Measurements from ENCODE around the gene RTL5.

The RTL5 gene

DNA sequence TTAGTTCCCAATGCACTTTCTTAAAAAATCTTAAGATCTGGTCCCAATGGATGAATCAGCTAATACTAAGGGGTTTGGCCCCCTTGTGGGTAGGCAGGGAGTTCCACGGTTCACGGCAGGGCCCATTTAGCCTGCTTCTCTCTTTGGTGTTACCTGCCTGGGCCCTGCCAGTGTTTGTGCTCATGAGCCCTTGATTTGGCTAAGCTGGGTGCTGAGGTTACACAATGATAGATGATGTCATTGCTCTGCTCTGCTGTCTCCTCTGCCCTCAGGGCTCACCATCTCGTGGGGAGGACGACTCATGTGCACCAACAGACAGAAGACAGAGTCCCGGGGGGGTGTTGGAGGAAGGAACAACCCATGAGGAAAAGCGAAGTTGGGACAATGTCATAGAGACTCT, 24.4 kb downstream of the RTL5 start:
- FAIRE-seq = no peak

DNA sequence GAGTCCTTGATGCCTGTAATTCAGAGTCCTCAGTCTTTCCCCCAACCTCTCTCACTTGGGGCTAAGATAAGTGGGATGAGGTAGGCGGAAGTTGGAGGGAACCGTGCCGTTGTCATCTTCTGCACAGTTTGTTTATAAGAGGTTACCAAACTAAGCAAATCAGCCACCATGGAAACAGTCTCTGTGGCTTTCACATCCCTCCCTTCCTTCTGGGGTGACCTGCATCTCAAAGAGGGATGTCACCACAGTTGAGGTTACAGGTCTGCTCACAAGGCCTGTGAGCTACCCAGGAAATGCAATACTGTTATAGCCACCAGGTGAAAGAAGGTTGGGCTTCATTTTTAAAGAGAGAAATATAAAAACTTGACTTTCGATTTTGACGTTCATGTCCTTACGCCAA, 26.3 kb downstream of the RTL5 start:
- no peak for FAIRE-seq

- FAIRE-seq = no peak
These were observed 29.0 kb downstream of the RTL5 start for GRCh38 chrX:72102760-72103159.

DNA sequence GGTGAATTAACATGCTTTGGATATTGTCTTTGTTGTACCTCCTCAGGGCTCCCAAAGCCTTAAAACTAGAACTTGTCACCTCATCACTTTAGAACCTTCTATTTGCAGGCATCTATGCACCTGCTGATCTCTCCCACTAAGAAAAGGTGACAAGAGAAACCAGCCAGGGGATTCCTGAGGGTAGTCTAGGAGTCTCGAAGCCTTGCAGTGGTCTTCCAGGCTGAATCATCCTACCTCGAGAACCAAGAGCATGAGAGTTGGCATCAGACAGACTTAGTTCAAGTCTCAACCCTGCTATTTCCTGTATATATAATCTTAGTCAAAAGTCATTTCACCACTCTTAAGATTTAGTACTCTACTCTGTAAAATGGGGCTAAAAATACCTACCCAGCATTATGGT, 29.6 kb downstream of the RTL5 start:
- FAIRE-seq = no peak

DNA sequence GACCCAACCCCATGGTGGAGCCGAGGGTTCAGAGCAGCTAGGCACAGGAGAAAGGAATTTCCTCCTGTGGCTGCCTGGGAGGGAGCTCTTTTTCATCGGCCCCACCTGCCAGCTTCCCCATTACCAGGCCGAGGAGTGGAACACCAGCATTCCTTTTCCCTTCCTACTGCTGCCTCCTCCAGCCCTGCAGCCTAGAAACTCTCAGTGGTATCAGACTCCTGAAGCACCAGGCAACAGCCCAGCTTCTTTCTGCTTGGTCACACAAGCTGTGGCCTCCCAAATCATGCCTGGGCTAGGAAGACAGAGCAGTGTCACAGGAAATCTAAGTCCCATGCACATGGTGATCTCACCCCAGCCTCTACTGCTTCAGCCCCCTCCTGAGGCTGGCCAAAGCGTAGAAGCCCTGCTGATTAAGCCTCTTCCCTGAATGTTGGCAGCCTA, 30.1 kb downstream of the RTL5 start:
- no peak for FAIRE-seq

DNA sequence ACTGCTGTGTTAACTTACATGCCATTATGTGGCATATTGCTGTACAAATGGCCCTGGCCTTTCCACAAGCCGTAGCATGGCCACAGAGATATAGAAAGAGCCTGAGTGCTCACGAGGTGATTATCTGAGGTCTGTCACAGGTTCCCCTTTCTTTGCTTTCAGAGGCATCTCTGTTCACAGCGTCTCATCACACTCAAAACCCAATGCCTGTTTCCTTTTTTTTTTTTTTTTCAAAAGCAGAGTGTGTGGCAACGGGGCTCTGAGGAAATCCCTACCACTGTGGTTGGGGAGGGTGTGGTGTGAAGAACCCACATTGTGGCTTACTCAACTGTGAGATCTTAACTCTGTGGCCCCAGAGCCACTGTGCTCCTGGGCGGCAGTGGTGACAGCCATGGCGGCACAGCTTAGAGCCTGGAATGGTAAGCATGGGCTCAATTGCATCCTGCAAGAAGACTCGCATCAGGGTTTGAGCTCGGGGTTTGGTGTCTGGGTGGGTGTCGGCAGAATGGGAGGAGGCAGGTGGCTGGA, 30.8 kb downstream of the RTL5 start:
- no peak for FAIRE-seq

DNA sequence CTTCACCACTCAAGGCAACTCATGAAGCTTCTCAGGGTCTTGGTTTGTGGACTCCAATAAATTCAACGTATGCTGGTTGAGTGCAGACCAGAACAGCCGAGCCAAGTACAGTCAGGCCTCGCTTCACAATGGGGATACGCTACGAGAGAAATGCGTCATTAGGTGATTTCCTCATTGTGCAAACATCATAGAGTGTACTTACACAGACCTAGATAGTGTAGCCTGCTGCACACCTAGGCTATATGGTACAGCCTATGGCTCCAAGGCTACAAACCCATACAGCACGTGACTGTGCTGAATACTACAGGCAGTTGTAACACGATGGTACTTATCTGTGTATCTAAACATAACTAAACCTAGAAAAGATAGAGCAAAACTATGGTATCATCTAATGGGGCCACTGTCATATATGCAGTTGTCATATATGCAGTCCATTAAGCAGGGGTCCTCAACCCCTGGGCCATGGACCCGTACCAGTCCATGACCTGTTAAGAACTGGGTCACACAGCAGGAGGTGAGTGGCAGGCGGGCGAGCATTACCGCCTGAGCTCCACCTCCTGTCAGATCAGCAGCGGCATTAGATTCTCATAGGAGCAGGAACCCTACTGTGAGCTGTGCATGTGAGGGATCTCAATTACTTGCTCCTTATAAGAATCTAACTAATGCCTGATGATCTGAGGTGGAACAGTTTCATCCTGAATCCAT, 31.5 kb downstream of the RTL5 start:
- FAIRE-seq = no peak

DNA sequence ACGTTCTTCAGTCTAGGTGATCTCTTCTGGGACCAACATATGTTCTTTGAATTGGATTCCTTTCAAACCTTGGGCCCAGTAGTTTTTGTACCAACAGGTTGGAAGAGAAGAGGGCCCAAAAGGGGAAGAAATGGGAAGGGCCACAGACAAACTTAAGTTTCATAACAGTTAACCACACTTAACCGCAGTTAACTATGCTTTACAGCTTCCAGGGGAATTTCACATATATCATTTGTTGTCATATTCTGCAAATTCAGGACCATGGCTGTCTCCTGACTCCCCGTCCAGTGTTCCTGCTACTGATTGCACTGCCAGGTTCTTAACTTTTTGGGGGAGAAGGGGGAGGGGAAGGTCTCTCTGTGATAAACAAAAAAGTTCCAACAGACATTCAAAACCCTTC, 34.6 kb downstream of the RTL5 start:
- FAIRE-seq = no peak

DNA sequence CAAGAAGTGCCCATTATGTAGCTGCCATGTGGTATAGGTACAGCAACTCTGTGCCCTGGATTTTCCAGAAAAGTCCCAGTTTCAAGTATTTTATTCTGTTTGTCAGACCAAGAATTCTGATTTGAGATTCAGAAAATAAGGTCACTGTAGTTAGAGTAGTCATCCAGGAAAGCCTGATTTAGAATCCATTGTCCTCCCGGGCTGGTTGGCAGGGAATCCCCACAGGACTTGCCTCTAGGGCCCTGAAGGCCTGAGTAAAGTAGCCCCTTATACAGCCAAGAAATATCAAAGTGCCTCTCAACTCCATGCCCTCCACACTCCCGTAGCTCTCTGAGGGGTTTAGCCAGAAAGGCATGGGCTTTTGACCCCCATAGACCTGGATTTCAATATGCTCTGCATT, 36.3 kb downstream of the RTL5 start:
- no peak for FAIRE-seq

DNA sequence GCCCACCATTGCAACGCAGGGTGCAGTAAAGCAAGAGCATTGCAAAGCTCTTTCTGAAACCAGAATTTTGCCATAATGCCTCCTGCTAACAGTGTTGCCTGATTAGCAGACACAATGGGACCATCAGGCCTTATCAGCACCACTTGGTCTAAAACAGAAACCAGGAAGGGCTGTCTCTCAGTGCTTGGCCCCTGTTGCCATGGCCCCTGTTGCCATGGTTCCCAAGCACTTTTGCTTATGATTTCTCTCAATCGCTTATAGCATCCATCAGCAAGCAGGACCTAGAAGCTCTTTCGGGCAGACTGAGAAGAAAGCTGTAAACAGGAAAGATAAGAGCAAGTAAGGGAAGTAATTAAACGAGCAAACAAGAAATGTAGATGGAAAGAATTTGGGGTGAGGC, 36.8 kb downstream of the RTL5 start:
- FAIRE-seq = no peak

- FAIRE-seq = no peak
These were observed 42.5 kb downstream of the RTL5 start for GRCh38 chrX:72089254-72089653.

GRCh38 chrX:72088761-72089160, 43.0 kb downstream of the RTL5 start:
- no peak for FAIRE-seq

GRCh38 chrX:72086995-72087394, 44.7 kb downstream of the RTL5 start:
- no peak for FAIRE-seq

- FAIRE-seq = no peak
These were observed 47.6 kb downstream of the RTL5 start for GRCh38 chrX:72084114-72084513.

DNA sequence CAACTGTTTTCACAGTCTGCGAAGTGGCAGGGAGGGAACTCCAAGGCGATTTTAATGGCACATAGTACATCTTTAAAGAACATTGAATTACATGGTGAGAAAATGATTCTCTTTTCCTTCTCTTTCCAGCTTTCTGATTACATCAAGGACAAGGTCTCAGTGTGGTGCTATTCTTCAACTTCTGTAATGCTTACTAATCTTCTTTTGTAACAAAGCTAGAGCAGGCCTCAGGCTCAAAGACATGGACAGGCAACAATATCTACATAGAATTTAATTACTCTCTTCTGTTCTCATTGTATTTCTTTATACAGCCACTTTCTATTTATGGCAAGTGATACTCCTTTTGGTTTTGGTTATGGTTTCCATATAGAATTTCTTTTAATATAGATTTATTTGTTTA, 48.4 kb downstream of the RTL5 start:
- no peak for FAIRE-seq

- FAIRE-seq = no peak
These were observed 50.0 kb downstream of the RTL5 start for GRCh38 chrX:72081605-72082320.

DNA sequence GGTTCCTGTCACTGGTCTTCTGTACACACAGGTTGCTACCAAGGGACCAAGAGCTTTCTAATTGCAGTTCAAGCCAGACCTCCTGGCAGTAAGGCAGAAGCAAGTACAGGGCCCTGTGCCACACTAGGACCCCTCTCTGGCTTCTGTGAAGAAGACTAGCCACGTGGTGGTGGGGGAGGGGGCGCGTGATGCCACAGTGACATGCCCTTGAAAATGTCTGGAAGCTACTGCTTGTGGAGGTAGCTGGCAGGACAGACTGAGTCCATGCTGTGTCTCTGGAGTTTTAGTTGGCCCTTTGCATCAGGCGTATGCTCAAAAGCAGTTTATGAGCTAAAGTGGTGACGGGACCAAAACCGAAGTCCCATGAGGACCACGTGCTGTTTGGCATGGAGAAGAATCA, 50.9 kb downstream of the RTL5 start:
- no peak for FAIRE-seq

- no peak for FAIRE-seq
These were observed 51.6 kb downstream of the RTL5 start for GRCh38 chrX:72080150-72080549.

DNA sequence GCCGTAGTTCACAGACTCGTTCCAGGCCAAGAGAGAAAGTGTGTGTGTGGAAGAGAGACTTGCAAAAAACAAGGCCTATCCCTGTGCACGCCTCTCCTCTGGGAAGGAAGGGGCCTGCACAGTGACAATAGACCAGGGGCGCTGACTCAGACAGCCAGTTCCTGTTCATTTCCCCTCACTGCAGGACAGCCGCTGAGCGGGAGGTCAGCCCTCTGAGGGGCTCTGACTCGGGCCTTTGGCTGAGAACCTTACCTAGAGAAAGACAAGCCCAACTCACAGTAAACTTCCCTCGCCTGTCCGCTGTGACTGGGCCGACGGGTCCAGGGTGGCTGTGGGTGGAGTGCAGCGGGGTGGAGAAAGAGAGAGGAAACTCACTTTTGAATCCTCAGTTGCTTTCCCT, 52.1 kb downstream of the RTL5 start:
- FAIRE-seq = no peak

- FAIRE-seq = no peak
These were observed 53.3 kb downstream of the RTL5 start for GRCh38 chrX:72078411-72078810.

Measured in TTC549 (cell line).